AG09319 (cell line): ENCODE results near the gene GSS.
A peak's percentile ranks its signal among the peaks of the same experiment; 100 is the strongest.
"Not testable (repeated sequence)": the region's sequence is repeated elsewhere in the genome, so short reads cannot be mapped to it uniquely, and the experiment has no call there.

ENCODE experiments used
- DNase-seq: peaks from one replicate; pipeline ENCODE4 v3.0.0-alpha.2; 2010; ENCODE audit warnings: low read depth; ENCODE audit errors: extremely low read depth
- TF ChIP-seq, protein P1 (sequence below): IDR thresholded peaks from 2 replicates; pipeline ENCODE4 v1.5.1; 2011; ENCODE audit warnings: low read depth, mild to moderate bottlenecking, inconsistent platforms, low read length, moderate library complexity

GSS gene

DNA sequence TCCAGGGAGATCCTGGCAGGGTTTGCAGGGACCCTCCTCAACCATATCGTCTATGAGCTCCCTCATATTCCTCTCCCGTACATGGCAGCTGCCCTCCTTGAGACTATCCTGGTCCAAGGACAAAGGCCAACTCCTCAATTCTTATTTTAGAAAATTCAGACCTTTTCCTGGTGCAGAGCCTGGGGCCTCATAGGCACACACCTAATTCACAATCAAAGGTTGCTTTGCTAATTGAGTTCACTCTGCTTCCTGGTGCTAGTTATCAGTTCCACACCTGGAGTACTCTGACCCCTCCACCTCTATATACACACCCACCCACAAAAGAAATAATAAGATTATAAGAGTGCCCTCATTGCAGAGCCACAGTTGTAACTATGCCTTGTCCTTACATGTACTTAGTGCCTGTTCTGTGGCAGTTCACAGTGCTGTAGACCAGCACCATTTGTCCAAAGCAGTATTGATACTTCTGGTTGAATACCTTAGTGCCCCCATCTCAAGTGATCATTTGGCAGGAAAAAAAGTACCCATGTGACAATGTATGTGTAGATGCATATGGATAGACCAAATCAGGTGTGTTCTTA, 38.7 kb downstream of the GSS start:
- no peak for DNase-seq
- TF ChIP-seq, protein P1, sequence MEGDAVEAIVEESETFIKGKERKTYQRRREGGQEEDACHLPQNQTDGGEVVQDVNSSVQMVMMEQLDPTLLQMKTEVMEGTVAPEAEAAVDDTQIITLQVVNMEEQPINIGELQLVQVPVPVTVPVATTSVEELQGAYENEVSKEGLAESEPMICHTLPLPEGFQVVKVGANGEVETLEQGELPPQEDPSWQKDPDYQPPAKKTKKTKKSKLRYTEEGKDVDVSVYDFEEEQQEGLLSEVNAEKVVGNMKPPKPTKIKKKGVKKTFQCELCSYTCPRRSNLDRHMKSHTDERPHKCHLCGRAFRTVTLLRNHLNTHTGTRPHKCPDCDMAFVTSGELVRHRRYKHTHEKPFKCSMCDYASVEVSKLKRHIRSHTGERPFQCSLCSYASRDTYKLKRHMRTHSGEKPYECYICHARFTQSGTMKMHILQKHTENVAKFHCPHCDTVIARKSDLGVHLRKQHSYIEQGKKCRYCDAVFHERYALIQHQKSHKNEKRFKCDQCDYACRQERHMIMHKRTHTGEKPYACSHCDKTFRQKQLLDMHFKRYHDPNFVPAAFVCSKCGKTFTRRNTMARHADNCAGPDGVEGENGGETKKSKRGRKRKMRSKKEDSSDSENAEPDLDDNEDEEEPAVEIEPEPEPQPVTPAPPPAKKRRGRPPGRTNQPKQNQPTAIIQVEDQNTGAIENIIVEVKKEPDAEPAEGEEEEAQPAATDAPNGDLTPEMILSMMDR: no peak

DNA sequence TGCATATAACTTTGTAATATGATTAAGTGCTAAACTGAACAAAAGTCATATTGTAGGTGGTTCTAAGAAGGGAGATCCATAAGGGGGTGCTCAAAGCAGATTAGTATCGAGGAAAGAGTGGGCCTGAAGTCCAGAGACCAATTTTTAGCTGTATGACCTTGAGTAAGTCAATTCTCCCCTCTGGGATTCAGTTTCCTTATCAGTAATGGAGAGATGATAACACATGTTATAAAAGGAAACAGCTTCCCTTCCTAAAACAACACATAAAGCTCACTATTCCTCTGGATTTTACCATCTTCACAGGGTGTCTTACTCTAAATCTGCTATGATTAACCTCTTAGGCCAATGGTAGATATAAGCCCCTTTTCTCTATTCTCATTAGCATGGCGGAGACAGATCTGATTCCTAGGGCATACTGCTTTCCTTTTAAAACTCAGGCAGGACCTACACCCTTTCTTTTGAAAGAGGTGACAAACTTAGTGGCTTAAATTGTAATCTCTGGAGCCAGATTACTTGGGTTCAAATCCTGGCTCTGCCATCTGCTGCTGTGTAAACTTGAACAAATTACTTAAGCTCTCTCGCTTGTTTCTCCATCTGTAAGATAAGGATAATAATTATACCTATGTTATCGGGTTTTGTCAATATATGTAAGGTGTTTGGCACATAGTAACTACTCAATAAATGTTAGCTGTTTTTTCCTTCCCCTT, 39.7 kb downstream of the GSS start:
- DNase-seq: no peak
- TF ChIP-seq, protein P1: no peak

DNA sequence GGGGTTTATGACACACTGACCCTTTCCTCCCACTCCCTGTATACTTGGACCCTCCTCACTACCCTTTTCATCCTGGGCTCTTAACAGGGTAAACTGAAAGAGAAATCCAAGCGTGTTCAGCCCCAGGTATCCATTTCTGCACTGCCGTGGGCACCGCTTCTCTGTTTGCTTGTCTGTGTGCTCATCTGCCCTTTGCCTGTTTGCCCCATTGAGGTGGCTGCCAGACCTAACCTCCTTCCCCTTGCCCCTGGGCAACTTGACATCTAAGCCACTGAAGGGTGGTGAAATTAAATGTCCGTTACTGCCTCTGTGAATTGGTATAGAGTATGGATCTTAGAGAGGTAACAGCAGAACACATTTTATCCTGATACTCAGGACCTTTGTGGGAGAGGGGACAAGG, 40.5 kb downstream of the GSS start:
- TF ChIP-seq, protein P1: no peak
- no peak for DNase-seq

DNA sequence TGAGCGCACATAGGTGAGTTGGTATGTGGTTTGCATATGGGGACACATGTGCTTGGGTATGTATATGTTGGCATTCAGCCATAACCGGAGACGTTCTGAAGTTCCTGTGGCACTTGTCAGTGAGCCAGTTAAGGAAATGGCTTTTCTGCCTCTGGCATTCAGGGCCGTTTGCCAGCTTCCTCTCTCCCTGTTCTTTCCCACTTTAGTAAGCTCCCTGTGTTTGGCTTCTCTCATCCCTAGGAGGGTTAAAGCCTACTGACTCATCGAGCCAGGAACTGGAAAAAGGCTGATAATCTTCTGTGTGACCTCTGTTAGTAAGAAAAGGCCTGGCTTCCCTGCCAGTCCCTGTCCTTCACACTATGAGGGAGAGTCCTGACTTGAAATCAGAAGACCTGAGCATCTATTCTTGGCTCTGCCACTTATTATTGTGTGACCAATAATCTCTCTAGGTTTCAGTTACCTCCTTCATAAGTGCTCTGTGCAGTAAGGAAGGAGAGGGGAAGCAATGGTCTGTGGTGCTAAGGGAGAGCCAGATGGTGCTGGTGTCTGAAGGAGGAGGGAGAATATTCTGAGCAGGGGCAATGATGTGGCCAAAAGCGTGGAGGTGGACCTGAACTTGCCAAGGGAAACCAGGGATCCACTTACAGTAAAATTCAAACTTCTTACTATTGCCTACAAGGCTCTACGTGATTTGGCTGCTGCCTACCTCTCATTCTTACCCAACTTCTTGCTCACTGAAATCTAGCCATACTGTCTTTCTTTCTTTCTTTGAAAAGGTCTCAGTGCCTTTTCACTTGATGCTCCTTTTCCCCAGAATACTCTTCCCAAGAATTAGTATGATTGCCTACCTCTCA, 47.8 kb downstream of the GSS start:
- DNase-seq: peak; percentile 48
- TF ChIP-seq, protein P1: no peak

DNA sequence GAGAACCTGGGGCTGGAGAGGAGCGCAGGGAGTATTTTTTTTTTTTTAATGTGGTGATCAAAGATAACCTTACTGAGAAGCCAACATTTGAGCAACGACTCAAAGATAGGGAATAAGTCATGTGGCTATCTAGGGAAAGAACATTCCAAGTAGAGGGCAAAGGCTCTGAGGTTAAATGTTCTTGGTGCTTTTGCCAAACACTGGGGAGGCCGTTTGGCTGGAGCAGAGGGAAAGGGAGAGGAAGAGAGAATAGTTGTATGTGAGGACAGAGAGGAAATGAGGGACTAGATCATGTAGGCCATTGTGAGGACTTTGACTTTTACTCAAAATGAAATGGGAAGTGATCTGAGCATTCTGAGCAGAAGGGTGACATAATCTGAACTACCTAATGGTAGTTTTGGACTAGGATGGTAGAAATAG, 51.4 kb downstream of the GSS start:
- TF ChIP-seq, protein P1: no peak
- DNase-seq: no peak

DNA sequence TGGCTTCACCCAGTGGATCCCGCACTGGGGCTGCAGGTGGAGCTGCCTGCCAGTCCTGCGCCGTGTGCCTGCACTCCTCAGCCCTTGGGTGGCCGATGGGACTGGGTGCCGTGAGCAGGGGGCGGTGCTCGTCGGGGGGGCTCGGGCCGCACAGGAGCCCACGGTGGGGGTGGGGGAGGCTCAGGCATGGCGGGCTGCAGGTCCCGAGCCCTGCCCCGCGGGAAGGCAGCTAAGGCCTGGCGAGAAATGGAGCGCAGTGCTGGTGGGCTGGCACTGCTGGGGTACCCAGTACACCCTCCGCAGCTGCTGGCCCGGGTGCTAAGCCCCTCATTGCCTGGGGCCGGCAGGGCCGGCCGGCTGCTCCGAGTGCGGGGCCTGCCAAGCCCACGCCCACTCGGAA, 56.9 kb downstream of the GSS start:
- not testable (repeated sequence) for DNase-seq

DNA sequence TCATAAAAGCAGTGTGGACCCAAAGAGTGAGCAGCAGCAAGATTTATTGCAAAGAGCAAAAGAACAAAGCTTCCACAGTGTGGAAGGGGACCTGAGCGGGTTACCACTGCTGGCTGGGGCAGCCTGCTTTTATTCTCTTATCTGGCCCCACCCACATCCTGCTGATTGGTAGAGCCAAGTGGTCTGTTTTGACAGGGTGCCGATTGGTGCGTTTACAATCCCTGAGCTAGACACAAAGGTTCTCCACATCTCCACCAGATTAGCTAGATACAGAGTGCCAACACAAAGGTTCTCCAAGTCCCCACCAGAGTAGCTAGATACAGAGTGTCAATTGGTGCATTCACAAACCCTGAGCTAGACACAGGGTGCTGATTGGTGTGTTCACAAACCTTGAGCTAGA, 57.5 kb downstream of the GSS start:
- not testable (repeated sequence) for DNase-seq

DNA sequence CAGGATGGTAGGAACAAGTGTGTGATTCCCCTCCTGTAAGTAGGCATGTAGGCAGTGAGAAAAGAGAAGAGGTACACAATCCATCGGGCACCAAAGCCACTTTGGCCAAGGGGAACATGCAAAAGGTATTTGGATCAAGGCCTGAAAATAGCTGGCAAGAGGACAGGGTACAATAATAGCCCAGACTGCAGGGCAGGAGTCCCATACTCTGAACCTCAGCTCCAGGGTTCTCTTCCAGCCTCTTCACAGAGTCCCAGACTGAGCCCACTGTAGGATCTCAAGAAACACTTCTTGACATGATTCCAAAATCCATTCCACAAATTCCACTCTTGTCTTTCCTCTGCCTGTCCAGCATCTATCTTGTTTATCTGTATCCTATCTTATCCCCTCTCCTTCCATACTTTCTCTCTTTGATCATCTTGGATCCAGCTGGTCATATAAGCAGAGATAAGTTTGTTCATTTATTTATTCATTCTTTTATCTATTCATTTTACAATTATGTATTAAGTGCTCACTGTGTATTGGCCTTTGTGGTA, 59.5 kb downstream of the GSS start:
- TF ChIP-seq, protein P1: no peak
- no peak for DNase-seq
